Activated T-helper 2 cell treated with anti-CD3 and anti-CD28 coated beads, Interferon-gamma antibody, Interleukin-2, Interleukin-4, amounts not matched to agents 10 μg/mL and 5 μg/mL and 100 μg/mL, durations not matched to agents 14 hours and 24 hours and 36 hours (primary cell): ENCODE results near the gene ZCCHC12. TPM values are rescaled to one million over a fixed set of nuclear protein-coding genes. Genes with fewer than 3 reads are reported as not detected.
"Not testable (repeated sequence)": the region's sequence is repeated elsewhere in the genome, so short reads cannot be mapped to it uniquely, and the experiment has no call there.

Source experiments
- DNase-seq: peaks from one replicate; pipeline ENCODE4 v3.0.0; 2021; ENCODE audit warnings: low spot score
- H3K27ac Mint-ChIP-seq: one replicate; pipeline ENCODE4 v1.8.0; 2021; ENCODE audit warnings: mixed read lengths
- H3K27me3 Mint-ChIP-seq: one replicate; pipeline ENCODE4 v1.8.0; 2021; ENCODE audit warnings: low read depth, mixed read lengths
- H3K36me3 Mint-ChIP-seq: one replicate; pipeline ENCODE4 v1.8.0; 2021; ENCODE audit warnings: low read depth, mixed read lengths
- H3K4me1 Mint-ChIP-seq: one replicate; pipeline ENCODE4 v1.8.0; 2021; ENCODE audit warnings: low read depth, mixed read lengths
- H3K4me3 Mint-ChIP-seq: one replicate; pipeline ENCODE4 v1.8.0; 2021; ENCODE audit warnings: low read depth, mild to moderate bottlenecking, moderate library complexity, mixed read lengths
- H3K9me3 Mint-ChIP-seq: one replicate; pipeline ENCODE4 v1.8.0; 2021; ENCODE audit warnings: mixed read lengths
- intact Hi-C: fragments of 100-400 bp; cut with micrococcal nuclease; formaldehyde crosslinking; loops from one replicate; pipeline ENCODE4 v1.15.1; 2023
- total RNA-seq: library from RNA; stranded (reverse); gene quantifications from 2 replicates; pipeline ENCODE4 v1.2.3, GENCODE V29; 2022

ZCCHC12 gene
- 0.07 TPM in 1 of 2 replicates, not detected in the other for total RNA-seq

DNA sequence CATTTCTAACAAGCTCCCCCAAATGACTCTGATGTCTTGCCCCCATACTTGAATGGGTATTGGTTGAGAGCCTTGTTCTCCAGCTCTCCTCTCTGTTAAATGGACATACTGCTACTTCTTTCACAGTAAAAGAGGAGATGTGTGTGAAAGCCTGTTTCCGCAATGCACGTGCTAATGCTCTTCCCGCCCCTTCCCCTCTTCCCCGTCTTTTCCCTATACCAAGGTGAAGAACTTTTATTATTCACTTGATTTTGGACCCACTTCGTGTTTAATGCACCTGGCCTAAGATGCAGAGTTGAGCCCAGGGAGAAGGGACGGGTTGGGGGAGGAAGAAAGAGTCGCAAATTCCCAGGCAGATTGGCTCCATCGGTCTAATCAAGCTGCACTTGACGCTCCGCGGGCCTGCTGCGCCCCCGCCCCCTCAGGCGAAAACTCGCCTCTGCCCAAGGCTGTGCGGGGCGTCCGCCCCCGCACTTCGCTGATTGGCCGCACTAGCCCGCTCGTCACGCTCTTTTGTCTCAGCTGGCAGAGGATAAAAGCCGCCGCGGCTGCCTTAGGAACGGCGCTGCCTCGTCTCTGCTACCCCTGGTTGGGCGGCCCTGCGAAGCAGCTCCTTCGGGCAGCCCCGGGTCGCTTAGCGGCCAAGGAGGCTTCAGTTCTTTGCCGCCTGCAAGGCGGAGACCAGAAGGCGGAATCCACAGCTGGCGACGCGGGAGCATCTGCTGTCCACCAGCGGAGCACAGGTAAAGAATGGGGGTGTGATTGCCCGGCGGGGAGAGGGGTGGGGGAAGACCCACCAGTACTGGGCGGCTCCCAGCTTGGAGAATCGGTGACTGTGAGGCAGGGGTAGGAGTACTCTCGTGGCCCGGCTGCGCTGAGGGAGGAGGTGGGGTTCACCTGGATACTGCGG, at the start of gene ZCCHC12:
TSS of gene ZCCHC12 (plus strand) at position 562 of the 910 bp plus-strand sequence. CDS start 1,421 bp downstream, outside the sequence.
- intact Hi-C loops: no loop called here
- Mint-ChIP-seq H3K4me3 (peak within 1 kb of the TSS; percentile 33), H3K36me3 (no peaks in the 10 kb centered on the region), H3K27me3 (peaks cover 66% of the 10 kb centered on the region), H3K4me1 (peaks cover 5% of the 10 kb centered on the region), H3K9me3 (no peaks in the 10 kb centered on the region), H3K27ac (no peak within 1 kb of the TSS)
- no peak for DNase-seq

- no peaks in the 10 kb centered on the region for H3K36me3 Mint-ChIP-seq
- H3K9me3 Mint-ChIP-seq: no peaks in the 10 kb centered on the region
- H3K4me1 Mint-ChIP-seq: no peaks in the 10 kb centered on the region
- intact Hi-C loops: no loop called here
- no peak for DNase-seq
- peaks cover 2% of the 10 kb centered on the region for H3K27me3 Mint-ChIP-seq
- H3K4me3 Mint-ChIP-seq: no peak overlapping the region
- H3K27ac Mint-ChIP-seq: no peak overlapping the region
Measured at GRCh38 chrX:118779581-118779980, 44.0 kb upstream of the ZCCHC12 start.

- Mint-ChIP-seq H3K4me1 (no peaks in the 10 kb centered on the region), H3K27me3 (peaks cover 2% of the 10 kb centered on the region), H3K27ac (no peak overlapping the region), H3K4me3 (no peak overlapping the region), H3K36me3 (no peaks in the 10 kb centered on the region), H3K9me3 (no peaks in the 10 kb centered on the region)
- no peak for DNase-seq
- intact Hi-C loops: no loop called here
Measured at GRCh38 chrX:118780509-118780908, 43.1 kb upstream of the ZCCHC12 start.

DNA sequence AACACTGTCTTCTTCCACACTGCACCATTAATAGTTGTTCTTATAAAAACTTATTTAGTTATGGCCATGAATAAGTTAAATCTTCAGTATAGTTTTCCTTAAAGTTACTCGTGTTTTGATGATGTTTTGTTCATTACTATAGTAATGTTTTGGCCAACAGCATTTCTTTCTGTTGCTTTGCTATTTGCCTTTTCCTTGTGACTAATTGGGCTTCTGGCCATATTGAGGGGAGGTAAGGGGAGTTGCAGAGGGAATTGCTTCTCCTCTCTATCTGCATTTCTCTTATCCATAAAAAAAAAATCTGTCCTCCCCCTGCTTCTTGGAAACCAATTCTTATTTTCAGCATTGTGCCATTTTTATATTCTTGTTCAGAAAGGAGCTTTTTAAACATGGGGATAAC, 42.7 kb upstream of the ZCCHC12 start:
- H3K9me3 Mint-ChIP-seq: no peaks in the 10 kb centered on the region
- intact Hi-C loops: no loop called here
- no peaks in the 10 kb centered on the region for H3K4me1 Mint-ChIP-seq
- peaks cover 2% of the 10 kb centered on the region for H3K27me3 Mint-ChIP-seq
- H3K27ac Mint-ChIP-seq: no peak overlapping the region
- no peaks in the 10 kb centered on the region for H3K36me3 Mint-ChIP-seq
- H3K4me3 Mint-ChIP-seq: no peak overlapping the region
- no peak for DNase-seq

DNA sequence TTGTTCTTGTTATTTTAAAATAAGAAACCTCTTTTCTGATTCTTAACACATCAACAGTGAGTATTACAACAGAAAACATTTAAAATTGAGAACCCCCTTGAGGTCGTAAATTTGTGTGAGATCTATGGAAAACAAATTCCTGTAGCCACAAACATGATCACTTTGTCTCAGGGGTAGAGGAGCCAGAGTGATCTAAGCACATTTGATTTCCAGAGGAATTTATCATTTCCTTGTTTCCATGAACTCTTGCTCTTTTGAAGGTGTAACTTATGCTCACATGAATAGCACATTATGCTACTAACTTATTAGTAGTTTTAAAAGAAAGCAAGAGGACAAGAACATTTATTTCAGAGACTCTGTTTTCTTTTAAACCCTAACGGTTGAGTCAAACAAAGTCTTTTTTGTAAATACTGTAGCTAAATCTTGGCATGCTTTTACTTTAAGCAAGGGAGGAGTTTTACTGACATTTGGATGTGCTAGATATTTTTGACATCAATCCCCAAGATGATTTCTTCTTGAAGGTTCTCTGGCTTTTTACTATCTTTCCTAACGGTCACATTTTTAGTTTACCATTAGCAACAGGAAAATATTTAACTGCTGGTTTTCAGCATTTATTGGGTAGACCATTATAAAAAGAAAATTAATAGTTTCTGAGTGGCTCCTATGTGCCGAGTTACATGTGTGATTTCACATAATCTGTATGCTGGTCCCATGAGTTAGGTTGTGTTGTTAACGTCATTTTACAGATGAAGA, 27.9 kb upstream of the ZCCHC12 start:
- intact Hi-C loops: no loop called here
- Mint-ChIP-seq H3K27me3 (peaks cover 3% of the 10 kb centered on the region), H3K4me3 (no peak overlapping the region), H3K4me1 (no peaks in the 10 kb centered on the region), H3K27ac (no peak overlapping the region), H3K9me3 (no peaks in the 10 kb centered on the region), H3K36me3 (no peaks in the 10 kb centered on the region)
- no peak for DNase-seq

GRCh38 chrX:118802857-118803256, 20.8 kb upstream of the ZCCHC12 start:
- Mint-ChIP-seq H3K27ac (no peak overlapping the region), H3K36me3 (no peaks in the 10 kb centered on the region), H3K4me1 (no peaks in the 10 kb centered on the region), H3K9me3 (no peaks in the 10 kb centered on the region), H3K27me3 (no peaks in the 10 kb centered on the region), H3K4me3 (no peak overlapping the region)
- no peak for DNase-seq
- intact Hi-C loops: no loop called here

- Mint-ChIP-seq H3K9me3 (no peaks in the 10 kb centered on the region), H3K4me1 (no peaks in the 10 kb centered on the region), H3K27me3 (peaks cover 6% of the 10 kb centered on the region), H3K4me3 (no peak overlapping the region), H3K36me3 (no peaks in the 10 kb centered on the region), H3K27ac (no peak overlapping the region)
- intact Hi-C loops: loop anchor here (1.0 kb wide), 1 partner anchor 203 kb away; no protein-coding TSS in a partner anchor
- DNase-seq: no peak
Measured at GRCh38 chrX:118807151-118808017, 16.2 kb upstream of the ZCCHC12 start.

DNA sequence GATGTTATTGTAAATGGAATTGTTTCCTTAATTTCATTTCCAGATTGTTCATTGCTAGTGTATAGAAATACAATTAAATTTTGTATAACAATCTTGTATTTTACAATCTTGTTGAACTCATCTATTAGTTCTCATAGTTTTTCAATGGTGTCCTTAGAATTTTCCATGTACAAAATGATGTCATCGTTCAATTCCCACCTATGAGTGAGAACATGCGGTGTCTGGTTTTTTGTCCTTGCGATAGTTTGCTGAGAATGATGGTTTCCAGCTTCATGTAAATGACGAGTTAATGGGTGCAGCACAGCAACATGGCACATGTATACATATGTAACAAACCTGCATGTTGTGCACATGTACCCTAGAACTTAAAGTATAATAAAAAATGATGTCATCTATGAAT, 6.4 kb upstream of the ZCCHC12 start:
- H3K4me1 Mint-ChIP-seq, H3K9me3 Mint-ChIP-seq, H3K4me3 Mint-ChIP-seq, intact Hi-C loops, DNase-seq, H3K27ac Mint-ChIP-seq, H3K36me3 Mint-ChIP-seq: not testable (repeated sequence)
- peaks cover 24% of the 10 kb centered on the region for H3K27me3 Mint-ChIP-seq

- no peaks in the 10 kb centered on the region for H3K36me3 Mint-ChIP-seq
- peaks cover 5% of the 10 kb centered on the region for H3K4me1 Mint-ChIP-seq
- H3K27ac Mint-ChIP-seq: no peak overlapping the region
- H3K27me3 Mint-ChIP-seq: peaks cover 67% of the 10 kb centered on the region
- intact Hi-C loops: no loop called here
- H3K4me3 Mint-ChIP-seq: no peak overlapping the region
- no peak for DNase-seq
- no peaks in the 10 kb centered on the region for H3K9me3 Mint-ChIP-seq
Measured at GRCh38 chrX:118824173-118824730, 628 bp downstream of the ZCCHC12 start.

GRCh38 chrX:118825227-118825626, 1.6 kb downstream of the ZCCHC12 start:
- H3K4me1 Mint-ChIP-seq: peaks cover 5% of the 10 kb centered on the region
- no peak overlapping the region for H3K4me3 Mint-ChIP-seq
- no peaks in the 10 kb centered on the region for H3K36me3 Mint-ChIP-seq
- H3K9me3 Mint-ChIP-seq: no peaks in the 10 kb centered on the region
- peaks cover 65% of the 10 kb centered on the region for H3K27me3 Mint-ChIP-seq
- intact Hi-C loops: no loop called here
- no peak overlapping the region for H3K27ac Mint-ChIP-seq
- DNase-seq: no peak

GRCh38 chrX:118839334-118839958, 15.8 kb downstream of the ZCCHC12 start:
- intact Hi-C loops: no loop called here
- Mint-ChIP-seq H3K36me3 (no peaks in the 10 kb centered on the region), H3K27me3 (peaks cover 11% of the 10 kb centered on the region), H3K9me3 (no peaks in the 10 kb centered on the region), H3K4me1 (no peaks in the 10 kb centered on the region), H3K4me3 (peak overlapping the region; percentile 33), H3K27ac (no peak overlapping the region)
- peak; percentile 16 for DNase-seq

DNA sequence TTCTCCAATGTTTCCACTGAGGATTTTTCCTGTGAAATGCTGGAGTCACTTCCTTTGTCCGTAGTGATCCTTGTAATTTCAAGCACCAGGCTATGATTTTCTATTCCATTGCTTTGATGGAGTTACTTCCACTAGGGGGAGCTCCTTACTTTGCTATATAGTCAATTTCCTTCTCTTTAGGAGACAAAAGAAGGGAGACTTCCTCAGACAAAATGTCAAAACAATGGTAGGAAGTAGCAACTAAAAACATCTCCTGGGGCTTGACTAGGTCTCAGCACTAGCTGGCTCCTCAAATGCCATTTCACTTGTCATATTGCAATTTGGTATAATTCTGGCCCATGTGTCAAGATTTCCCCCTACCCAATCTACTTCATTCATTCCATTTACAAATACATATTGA, 24.1 kb downstream of the ZCCHC12 start:
- H3K4me3 Mint-ChIP-seq: no peak overlapping the region
- intact Hi-C loops: loop anchor here (2.0 to 5.0 kb wide), 2 partner anchors 159 to 220 kb away; no protein-coding TSS in a partner anchor
- H3K4me1 Mint-ChIP-seq: no peaks in the 10 kb centered on the region
- DNase-seq: no peak
- no peaks in the 10 kb centered on the region for H3K36me3 Mint-ChIP-seq
- H3K27ac Mint-ChIP-seq: no peak overlapping the region
- H3K9me3 Mint-ChIP-seq: no peaks in the 10 kb centered on the region
- H3K27me3 Mint-ChIP-seq: peaks cover 6% of the 10 kb centered on the region
